Nasal cavity respiratory epithelium epithelial cell of viscerocranial mucosa (primary cell): Measurements from ENCODE around the gene ANGPTL1. TPM values are rescaled to one million over a fixed set of nuclear protein-coding genes. Genes with fewer than 3 reads are reported as not detected.

ENCODE experiments used
- total RNA-seq: library from RNA; depleted of rRNA; stranded (reverse); fragments of >200 nt; gene quantifications from 2 replicates; pipeline ENCODE4 v1.2.3, GENCODE V29; 2014

ANGPTL1 gene, protein sequence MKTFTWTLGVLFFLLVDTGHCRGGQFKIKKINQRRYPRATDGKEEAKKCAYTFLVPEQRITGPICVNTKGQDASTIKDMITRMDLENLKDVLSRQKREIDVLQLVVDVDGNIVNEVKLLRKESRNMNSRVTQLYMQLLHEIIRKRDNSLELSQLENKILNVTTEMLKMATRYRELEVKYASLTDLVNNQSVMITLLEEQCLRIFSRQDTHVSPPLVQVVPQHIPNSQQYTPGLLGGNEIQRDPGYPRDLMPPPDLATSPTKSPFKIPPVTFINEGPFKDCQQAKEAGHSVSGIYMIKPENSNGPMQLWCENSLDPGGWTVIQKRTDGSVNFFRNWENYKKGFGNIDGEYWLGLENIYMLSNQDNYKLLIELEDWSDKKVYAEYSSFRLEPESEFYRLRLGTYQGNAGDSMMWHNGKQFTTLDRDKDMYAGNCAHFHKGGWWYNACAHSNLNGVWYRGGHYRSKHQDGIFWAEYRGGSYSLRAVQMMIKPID
- not detected in 2 replicates for total RNA-seq

GRCh38 chr1:178870944-178871343, at the start of gene ANGPTL1:
TSS of gene ANGPTL1 (minus strand) at chr1:178871077. CDS start at chr1:178865776, 5,301 bp downstream.

Other genes starting within 250 kb of the ANGPTL1 start
- 20.9 and 37.6 TPM in 2 replicates for gene RALGPS2, start 145.8 kb downstream of the ANGPTL1 start, total RNA-seq
- 40.3 and 44.1 TPM in 2 replicates for gene FAM20B, start 154.8 kb upstream of the ANGPTL1 start, total RNA-seq
- gene TOR3A, start 211.0 kb upstream of the ANGPTL1 start, total RNA-seq = 33.5 and 34.7 TPM in 2 replicates